G401 (cell line): ENCODE results near the gene ACIN1. TPM values are rescaled to one million over a fixed set of nuclear protein-coding genes. Genes with fewer than 3 reads are reported as not detected.
A peak's percentile ranks its signal among the peaks of the same experiment; 100 is the strongest.

Experiments used
- DNase-seq: peaks from one replicate; pipeline ENCODE4 v3.0.0-alpha.2; 2015; ENCODE audit warnings: low spot score
- in situ Hi-C: cut with HindIII; loops from 2 replicates; pipeline ENCODE4 v1.10.0; 2016; ENCODE audit warnings: low sequenced_read_pairs, mixed read lengths
- total RNA-seq: library from RNA; depleted of rRNA; stranded (reverse); fragments of >200 nt; shearing (Covaris generic); gene quantifications from 2 replicates; pipeline ENCODE4 v1.2.3, GENCODE V29; 2014

Gene ACIN1
- total RNA-seq, 1 experiment from 2014 or later, result 95.3 TPM

GRCh38 chr14:23067847-23068788 lies 26.8 kb downstream of the ACIN1 start:
- in situ Hi-C loops, result loop anchor here (10.0 kb wide), 1 partner anchor 83 kb away; the partner anchor contains the start of gene AJUBA
- peak; percentile 23 for DNase-seq

GRCh38 chr14:23066855-23067744 lies 27.8 kb downstream of the ACIN1 start:
- no peak for DNase-seq
- in situ Hi-C loops, result loop anchor here (10.0 kb wide), 1 partner anchor 82 kb away; the partner anchor contains the start of gene AJUBA

GRCh38 chr14:23066368-23066767 lies 28.6 kb downstream of the ACIN1 start:
- in situ Hi-C loops, result loop anchor here (10.0 kb wide), 1 partner anchor 82 kb away; the partner anchor contains the start of gene AJUBA
- no peak for DNase-seq

- in situ Hi-C loops, result loop anchor here (10.0 kb wide), 1 partner anchor 79 kb away; the partner anchor contains the start of gene AJUBA
- DNase-seq, result no peak
These were observed 31.3 kb downstream of the ACIN1 start for GRCh38 chr14:23063601-23064000.

GRCh38 chr14:23062002-23062401 lies 32.9 kb downstream of the ACIN1 start:
- DNase-seq, result no peak
- in situ Hi-C loops, result loop anchor here (10.0 kb wide), 1 partner anchor 77 kb away; the partner anchor contains the start of gene AJUBA

- DNase-seq, result no peak
- in situ Hi-C loops, result loop anchor here (10.0 kb wide), 1 partner anchor 76 kb away; the partner anchor contains the start of gene AJUBA
These were observed 34.2 kb downstream of the ACIN1 start for GRCh38 chr14:23060536-23061260.

GRCh38 chr14:23058654-23059504 lies 36.1 kb downstream of the ACIN1 start:
- no peak for DNase-seq
- in situ Hi-C loops, result no loop called here

- in situ Hi-C loops, result no loop called here
- peak; percentile 89 for DNase-seq
These were observed 36.9 kb downstream of the ACIN1 start for GRCh38 chr14:23057757-23058653.

- in situ Hi-C loops, result no loop called here
- DNase-seq, result peak; percentile 69
These were observed 37.8 kb downstream of the ACIN1 start, which contains the start of gene CDH24 for GRCh38 chr14:23056956-23057756. TSS of gene CDH24 (minus strand) at chr14:23057520. CDS start at chr14:23055733, 1,787 bp downstream.

GRCh38 chr14:23056145-23056955 lies 38.6 kb downstream of the ACIN1 start:
- DNase-seq, result peak; percentile 67
- in situ Hi-C loops, result no loop called here

- no peak for DNase-seq
- in situ Hi-C loops, result no loop called here
These were observed 39.3 kb downstream of the ACIN1 start for GRCh38 chr14:23055621-23056144.

GRCh38 chr14:23055147-23055550 lies 39.8 kb downstream of the ACIN1 start:
- in situ Hi-C loops, result no loop called here

GRCh38 chr14:23054000-23054811 lies 40.7 kb downstream of the ACIN1 start:
- in situ Hi-C loops, result no loop called here
- no peak for DNase-seq

More at GRCh38 chr14:23055147-23055550, 39.8 kb downstream of the ACIN1 start:
- DNase-seq, result no peak

GRCh38 chr14:23053426-23053825 lies 41.5 kb downstream of the ACIN1 start:
- in situ Hi-C loops, result no loop called here

More at GRCh38 chr14:23053426-23053825, 41.5 kb downstream of the ACIN1 start:
- DNase-seq, result no peak
